HAP-1 (cell line): ENCODE results near the gene STAU1.
A peak's percentile ranks its signal among the peaks of the same experiment; 100 is the strongest.

Experiments used
- DNase-seq, 2 experiments: peaks; one replicate each; pipeline ENCODE4 v3.0.0-alpha.2; 2016 to 2020; ENCODE audit warnings: low spot score in 2 of 2
- H3K27me3 ChIP-seq: fragments of 250-450 bp; sonication (Bioruptor Pico); 2 replicates; pipeline ENCODE4 v1.5.1; 2020; ENCODE audit warnings: low read depth, mild to moderate bottlenecking, moderate library complexity
- H3K36me3 ChIP-seq: fragments of 250-450 bp; sonication (Bioruptor Pico); replicated peaks from 2 replicates; pipeline ENCODE4 v1.5.1; 2020; ENCODE audit warnings: mild to moderate bottlenecking
- H3K4me1 ChIP-seq: fragments of 250-450 bp; sonication (Bioruptor Pico); 2 replicates; pipeline ENCODE4 v1.5.1; 2020; ENCODE audit warnings: mild to moderate bottlenecking
- H3K4me3 ChIP-seq: fragments of 250-450 bp; sonication (Bioruptor Pico); 2 replicates; pipeline ENCODE4 v1.5.1; 2020; ENCODE audit warnings: mild to moderate bottlenecking, moderate library complexity
- H3K9me3 ChIP-seq: fragments of 250-450 bp; sonication (Bioruptor Pico); 2 replicates; pipeline ENCODE4 v1.5.1; 2020; ENCODE audit warnings: mild to moderate bottlenecking, moderate library complexity
- in situ Hi-C: fragments of 300-500 bp; cut with MboI; formaldehyde crosslinking; loops from 3 replicates; pipeline ENCODE4 v1.14.3; 2020; ENCODE audit warnings: low sequenced_read_pairs, inconsistent platforms, mixed read lengths

The STAU1 gene

DNA sequence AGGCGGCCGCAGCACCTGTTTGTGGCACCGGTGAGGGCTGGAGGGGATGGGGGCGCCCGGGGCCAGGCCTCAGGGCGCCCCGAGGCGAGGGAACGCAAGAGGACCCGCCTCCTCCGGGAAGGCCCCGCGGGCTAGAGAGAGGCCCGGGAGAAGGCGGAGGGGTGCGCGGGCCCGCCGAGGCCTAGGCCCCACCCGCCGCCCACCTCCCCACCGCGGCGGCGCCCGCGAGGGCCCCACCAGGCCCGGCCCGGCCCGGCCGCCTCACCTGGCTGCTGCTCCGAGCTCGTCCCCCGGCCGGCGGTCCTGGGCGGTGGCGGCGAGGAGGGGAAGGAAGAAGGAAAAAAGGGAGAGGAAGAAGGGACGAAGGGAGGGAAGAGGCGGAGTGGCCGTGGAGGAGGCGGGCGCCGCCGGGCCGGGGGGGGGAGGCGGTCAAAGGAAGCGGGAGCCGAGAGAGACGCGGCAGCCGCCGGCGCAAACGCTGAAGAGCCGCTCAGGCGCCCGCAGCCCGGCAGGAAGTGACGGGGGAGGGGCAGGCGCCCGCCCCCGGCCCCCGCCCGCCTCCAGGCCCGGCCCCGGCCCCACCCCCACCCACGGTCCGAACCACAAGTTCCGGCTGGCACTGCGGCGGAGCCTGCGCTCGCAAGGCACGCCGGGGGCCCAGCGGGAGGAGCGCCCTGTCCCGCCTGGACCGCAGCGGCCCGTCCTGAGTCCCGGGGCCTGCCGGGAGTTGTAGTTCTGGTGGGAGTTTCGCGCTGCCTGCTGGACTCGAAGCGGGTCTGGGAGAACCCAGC, at the start of gene STAU1:
Gene STAU1 (minus strand): TSS at position 484 of the 791 bp plus-strand sequence. CDS start 22,133 bp downstream, outside the sequence.
- in situ Hi-C loops: no loop called here
- Histone ChIP-seq H3K9me3 (no peaks in the 10 kb centered on the region), H3K4me3 (peak within 1 kb of the TSS; percentile 72), H3K27me3 (no peaks in the 10 kb centered on the region), H3K4me1 (peaks cover 26% of the 10 kb centered on the region), H3K36me3 (peaks cover 8% of the 10 kb centered on the region; the same call in 1 of the 2 replicates)
- peak; percentile 88 to 95 for DNase-seq

DNA sequence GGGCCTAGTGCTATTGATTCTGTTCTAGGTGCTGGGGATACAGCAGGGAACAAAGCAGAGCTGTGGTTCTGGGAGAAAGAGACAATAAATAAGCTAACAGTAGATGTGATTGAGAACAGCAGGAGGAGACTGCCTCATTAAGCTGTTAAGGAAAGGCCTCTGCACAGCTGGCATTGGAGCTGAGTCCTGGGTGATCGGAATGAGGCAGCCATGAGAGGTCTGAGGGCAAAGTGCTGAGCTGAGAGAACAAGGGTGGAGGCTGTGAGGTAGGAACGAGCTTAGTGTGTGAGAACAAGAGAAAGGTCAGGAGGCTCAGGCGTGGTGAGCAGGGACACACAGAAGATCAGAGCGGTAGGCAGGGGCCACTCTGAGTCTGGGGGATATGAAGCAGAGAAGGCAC, 49.4 kb upstream of the STAU1 start:
- H3K4me1 ChIP-seq: no peaks in the 10 kb centered on the region
- H3K9me3 ChIP-seq: no peaks in the 10 kb centered on the region
- peaks cover 82% of the 10 kb centered on the region for H3K36me3 ChIP-seq
- no peak overlapping the region for H3K4me3 ChIP-seq
- DNase-seq: no peak
- no peaks in the 10 kb centered on the region for H3K27me3 ChIP-seq
- in situ Hi-C loops: no loop called here

GRCh38 chr20:49236301-49236700, 48.2 kb upstream of the STAU1 start:
- Histone ChIP-seq H3K9me3 (no peaks in the 10 kb centered on the region), H3K4me3 (no peak overlapping the region), H3K4me1 (no peaks in the 10 kb centered on the region), H3K36me3 (peaks cover 80% of the 10 kb centered on the region), H3K27me3 (no peaks in the 10 kb centered on the region)
- in situ Hi-C loops: no loop called here
- no peak for DNase-seq

GRCh38 chr20:49234831-49235230, 46.7 kb upstream of the STAU1 start:
- Histone ChIP-seq H3K4me3 (no peak overlapping the region), H3K36me3 (peaks cover 82% of the 10 kb centered on the region), H3K4me1 (no peaks in the 10 kb centered on the region), H3K27me3 (no peaks in the 10 kb centered on the region), H3K9me3 (no peaks in the 10 kb centered on the region)
- no peak for DNase-seq
- in situ Hi-C loops: no loop called here

DNA sequence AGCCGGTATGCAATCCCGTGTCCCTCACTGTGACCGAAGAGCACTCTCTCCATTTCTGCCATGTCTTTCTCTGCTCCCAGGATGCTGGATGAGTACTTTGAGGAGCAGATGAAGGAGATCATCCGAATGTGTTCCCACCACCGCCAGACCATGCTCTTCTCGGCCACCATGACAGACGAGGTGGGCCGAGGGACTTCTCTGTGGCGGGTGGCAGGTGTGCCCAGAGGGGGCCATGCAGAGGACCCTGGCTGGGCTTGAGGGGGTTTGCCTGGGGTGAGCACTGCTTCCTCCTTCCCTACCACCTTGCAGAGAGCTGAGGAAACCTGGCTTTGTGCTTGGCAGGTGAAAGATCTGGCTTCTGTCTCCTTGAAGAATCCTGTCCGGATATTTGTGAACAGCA, 45.1 kb upstream of the STAU1 start:
- Histone ChIP-seq H3K4me3 (no peak overlapping the region), H3K4me1 (no peaks in the 10 kb centered on the region), H3K36me3 (peaks cover 76% of the 10 kb centered on the region), H3K27me3 (no peaks in the 10 kb centered on the region), H3K9me3 (no peaks in the 10 kb centered on the region)
- in situ Hi-C loops: no loop called here
- DNase-seq: no peak

DNA sequence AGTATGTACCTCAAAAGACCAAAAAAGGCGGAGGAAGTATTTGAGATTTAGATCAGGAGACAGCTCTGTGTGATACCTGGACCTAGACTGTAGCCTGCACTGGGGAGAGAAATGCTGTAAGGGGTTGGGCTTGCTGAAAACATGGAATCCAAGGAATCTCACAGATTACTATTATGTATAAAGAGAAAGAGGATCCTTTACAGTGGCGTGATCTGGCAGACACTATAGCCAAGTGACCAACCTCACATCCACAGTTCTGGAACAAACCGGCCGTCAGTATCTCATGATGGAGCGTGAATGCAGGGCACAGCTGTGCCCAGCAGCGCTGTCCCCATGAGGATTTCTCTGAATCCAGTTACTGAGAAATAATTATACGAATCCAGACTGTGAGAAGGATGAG, 43.3 kb upstream of the STAU1 start:
- in situ Hi-C loops: no loop called here

GRCh38 chr20:49230561-49231133, 42.5 kb upstream of the STAU1 start:
- Histone ChIP-seq H3K4me3 (no peak overlapping the region), H3K36me3 (peaks cover 70% of the 10 kb centered on the region), H3K27me3 (no peaks in the 10 kb centered on the region), H3K9me3 (no peaks in the 10 kb centered on the region), H3K4me1 (no peaks in the 10 kb centered on the region)
- in situ Hi-C loops: no loop called here
- DNase-seq: no peak

More for the DNA sequence above, 43.3 kb upstream of the STAU1 start:
- no peak for DNase-seq
- Histone ChIP-seq H3K27me3 (no peaks in the 10 kb centered on the region), H3K4me1 (no peaks in the 10 kb centered on the region), H3K4me3 (no peak overlapping the region), H3K9me3 (no peaks in the 10 kb centered on the region), H3K36me3 (peaks cover 68% of the 10 kb centered on the region)

DNA sequence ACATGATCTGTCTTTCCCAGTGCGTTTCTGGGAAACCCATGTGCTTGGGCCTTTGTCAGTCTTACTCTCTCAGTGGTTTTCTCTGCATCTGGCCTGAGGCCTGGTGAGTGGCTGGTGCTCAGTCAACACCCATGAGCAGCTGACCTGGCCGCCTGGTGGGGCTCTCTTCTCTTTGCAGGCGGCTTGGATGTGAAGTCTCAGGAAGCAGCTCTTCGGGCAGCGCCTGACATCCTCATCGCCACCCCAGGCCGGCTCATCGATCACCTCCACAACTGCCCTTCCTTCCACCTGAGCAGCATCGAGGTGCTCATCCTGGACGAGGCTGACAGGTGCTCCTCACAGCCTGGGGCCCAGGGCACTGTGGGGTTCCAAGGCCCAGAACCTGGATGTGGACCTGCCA, 41.9 kb upstream of the STAU1 start:
- Histone ChIP-seq H3K36me3 (peaks cover 67% of the 10 kb centered on the region), H3K9me3 (no peaks in the 10 kb centered on the region), H3K4me3 (no peak overlapping the region), H3K27me3 (no peaks in the 10 kb centered on the region), H3K4me1 (no peaks in the 10 kb centered on the region)
- DNase-seq: no peak
- in situ Hi-C loops: no loop called here

DNA sequence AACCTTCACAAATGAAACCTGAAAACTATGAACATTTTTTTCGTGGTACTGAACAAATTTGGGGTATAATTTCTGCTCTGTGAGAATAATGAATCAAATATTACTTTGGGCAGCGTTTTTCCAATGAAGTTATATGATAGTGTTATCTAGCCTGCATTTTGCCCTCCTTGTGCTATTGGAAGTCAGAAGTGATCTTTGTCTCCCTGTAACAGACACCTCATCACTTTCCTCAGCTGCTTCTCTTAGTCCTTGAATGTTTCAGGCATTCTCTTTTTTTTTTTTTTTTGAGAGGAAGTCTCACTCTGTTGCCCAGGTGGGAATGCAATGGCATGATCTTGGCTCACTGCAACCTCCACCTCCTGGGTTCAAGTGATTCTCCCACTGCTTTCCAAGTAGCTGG, 41.2 kb upstream of the STAU1 start:
- in situ Hi-C loops: no loop called here
- H3K36me3 ChIP-seq: peaks cover 67% of the 10 kb centered on the region
- no peak for DNase-seq
- no peaks in the 10 kb centered on the region for H3K4me1 ChIP-seq
- no peak overlapping the region for H3K4me3 ChIP-seq
- no peaks in the 10 kb centered on the region for H3K27me3 ChIP-seq
- no peaks in the 10 kb centered on the region for H3K9me3 ChIP-seq

GRCh38 chr20:49228676-49229075, 40.5 kb upstream of the STAU1 start:
- peaks cover 65% of the 10 kb centered on the region for H3K36me3 ChIP-seq
- no peak for DNase-seq
- no peaks in the 10 kb centered on the region for H3K4me1 ChIP-seq
- in situ Hi-C loops: no loop called here
- H3K27me3 ChIP-seq: no peaks in the 10 kb centered on the region
- no peaks in the 10 kb centered on the region for H3K9me3 ChIP-seq
- no peak overlapping the region for H3K4me3 ChIP-seq

- H3K4me1 ChIP-seq: no peaks in the 10 kb centered on the region
- no peaks in the 10 kb centered on the region for H3K27me3 ChIP-seq
- no peak for DNase-seq
- H3K36me3 ChIP-seq: peaks cover 71% of the 10 kb centered on the region
- H3K9me3 ChIP-seq: no peaks in the 10 kb centered on the region
- H3K4me3 ChIP-seq: no peak overlapping the region
- in situ Hi-C loops: no loop called here
Measured at GRCh38 chr20:49225896-49226295, 37.8 kb upstream of the STAU1 start.

DNA sequence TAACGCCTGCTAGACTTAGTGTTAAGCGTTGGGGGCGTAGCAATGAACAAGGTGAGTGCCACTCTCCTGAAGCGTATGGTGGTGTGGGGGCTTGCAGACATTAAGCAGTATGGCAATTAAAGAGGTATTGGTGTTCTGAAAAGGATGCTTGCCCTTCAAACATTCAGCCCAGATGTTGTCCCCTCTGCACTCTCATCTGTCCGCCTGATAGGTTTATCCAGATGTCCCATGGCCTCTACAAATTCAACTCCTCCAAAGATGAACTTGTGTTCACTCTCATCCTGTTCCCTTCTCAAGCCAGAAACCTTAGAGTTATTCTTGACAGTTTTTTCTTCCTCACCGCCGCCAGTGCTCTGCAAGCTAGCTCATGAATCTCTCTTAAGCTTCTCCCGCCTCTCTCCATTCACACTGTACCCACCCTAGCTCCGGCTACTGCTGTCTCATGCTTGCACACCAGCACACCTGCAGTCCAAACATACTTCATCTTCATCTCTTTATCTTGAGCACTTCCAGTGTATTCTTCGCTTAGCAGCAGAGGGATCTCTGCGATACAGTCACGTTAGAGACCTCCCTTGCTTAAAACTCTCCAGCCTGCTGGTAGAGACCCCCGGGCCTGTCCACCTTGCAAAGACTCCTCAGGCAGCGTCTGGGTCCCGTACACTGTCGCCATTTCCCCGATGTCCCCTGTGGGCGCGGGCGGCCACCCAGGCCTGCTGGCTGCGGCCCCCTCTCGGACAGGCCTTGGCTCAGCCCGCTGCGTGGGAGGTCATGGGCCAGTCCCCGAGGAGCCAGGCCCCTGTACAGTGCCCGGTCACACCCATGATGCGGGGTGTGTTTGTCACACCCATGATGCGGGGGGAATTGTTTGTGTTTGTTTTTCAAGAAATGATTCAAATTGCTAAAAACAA, 32.0 kb upstream of the STAU1 start:
- H3K9me3 ChIP-seq: no peaks in the 10 kb centered on the region
- DNase-seq: no peak
- H3K27me3 ChIP-seq: no peaks in the 10 kb centered on the region
- peak overlapping the region; percentile 81 for H3K4me3 ChIP-seq
- H3K4me1 ChIP-seq: peaks cover 8% of the 10 kb centered on the region
- in situ Hi-C loops: loop anchor here (5.0 kb wide), 1 partner anchor 88 kb away; no protein-coding TSS in a partner anchor
- H3K36me3 ChIP-seq: peaks cover 37% of the 10 kb centered on the region

- Histone ChIP-seq H3K4me1 (peaks cover 8% of the 10 kb centered on the region), H3K4me3 (peak within 1 kb of the TSS; percentile 81), H3K27me3 (no peaks in the 10 kb centered on the region), H3K36me3 (peaks cover 29% of the 10 kb centered on the region), H3K9me3 (no peaks in the 10 kb centered on the region)
- DNase-seq: peak; percentile 93 to 97
- in situ Hi-C loops: loop anchor here (5.0 kb wide), 1 partner anchor 87 kb away; no protein-coding TSS in a partner anchor
Measured at GRCh38 chr20:49219091-49219923, 31.2 kb upstream of the STAU1 start, which contains the start of gene DDX27. DDX27 (plus strand) TSS chr20:49219416; CDS start chr20:49219449, 33 bp downstream.
